Kidney epithelial cell (primary cell): ENCODE measurements around the gene ALK. TPM values are rescaled to one million over a fixed set of nuclear protein-coding genes. Genes with fewer than 3 reads are reported as not detected.

Experiments
- DNase-seq: peaks from one replicate; pipeline ENCODE4 v3.0.0-alpha.2; 2010; ENCODE audit warnings: low read depth
- H3K27me3 ChIP-seq: 2 replicates; pipeline ENCODE4 v1.6.0; 2011; ENCODE audit warnings: low read length; ENCODE audit not compliant: control insufficient read depth, insufficient read depth
- H3K36me3 ChIP-seq: 2 replicates; pipeline ENCODE4 v1.5.1; 2011; ENCODE audit warnings: low read length; ENCODE audit not compliant: control insufficient read depth, insufficient read depth
- H3K4me3 ChIP-seq: 2 replicates; pipeline ENCODE4 v1.5.1; 2011; ENCODE audit warnings: low read depth, mild to moderate bottlenecking, control low read depth, low read length
- CTCF ChIP-seq: IDR thresholded peaks from 2 replicates; pipeline ENCODE4 v1.5.1; 2011; ENCODE audit warnings: mild to moderate bottlenecking, moderate library complexity, low read length, control low read depth, inconsistent platforms; ENCODE audit not compliant: insufficient read depth, poor library complexity, severe bottlenecking
- total RNA-seq: library from RNA; depleted of rRNA; stranded (reverse); fragments of >200 nt; gene quantifications from 2 replicates; pipeline ENCODE4 v1.2.3, GENCODE V29; 2015

Gene ALK
- total RNA-seq, 1 donor from 2014 or later, result not detected

GRCh38 chr2:29502460-29502911, 418.9 kb downstream of the ALK start:
- DNase-seq, result no peak
- TF ChIP-seq CTCF, result no peak
- no peaks in the 10 kb centered on the region for H3K36me3 ChIP-seq
- no peaks in the 10 kb centered on the region for H3K27me3 ChIP-seq
- no peak overlapping the region for H3K4me3 ChIP-seq

- TF ChIP-seq CTCF, result no peak
- no peaks in the 10 kb centered on the region for H3K36me3 ChIP-seq
- H3K4me3 ChIP-seq, result no peak overlapping the region
- no peaks in the 10 kb centered on the region for H3K27me3 ChIP-seq
- no peak for DNase-seq
Measured at GRCh38 chr2:29497375-29497774, 424.0 kb downstream of the ALK start.

- no peaks in the 10 kb centered on the region for H3K27me3 ChIP-seq
- H3K4me3 ChIP-seq, result no peak overlapping the region
- TF ChIP-seq CTCF, result no peak
- no peak for DNase-seq
- no peaks in the 10 kb centered on the region for H3K36me3 ChIP-seq
Measured at GRCh38 chr2:29496198-29496597, 425.2 kb downstream of the ALK start.

GRCh38 chr2:29495536-29496060, 425.8 kb downstream of the ALK start:
- TF ChIP-seq CTCF, result no peak
- H3K27me3 ChIP-seq, result no peaks in the 10 kb centered on the region
- no peaks in the 10 kb centered on the region for H3K36me3 ChIP-seq
- no peak overlapping the region for H3K4me3 ChIP-seq
- DNase-seq, result no peak

- no peaks in the 10 kb centered on the region for H3K36me3 ChIP-seq
- H3K27me3 ChIP-seq, result no peaks in the 10 kb centered on the region
- H3K4me3 ChIP-seq, result no peak overlapping the region
- DNase-seq, result no peak
- TF ChIP-seq CTCF, result no peak
Measured at GRCh38 chr2:29495068-29495467, 426.3 kb downstream of the ALK start.

GRCh38 chr2:29492701-29493100, 428.7 kb downstream of the ALK start:
- TF ChIP-seq CTCF, result no peak
- Histone ChIP-seq H3K27me3 (no peaks in the 10 kb centered on the region), H3K4me3 (no peak overlapping the region), H3K36me3 (no peaks in the 10 kb centered on the region)
- no peak for DNase-seq
